D721Med (cell line): ENCODE measurements around the gene AURKA.

ENCODE experiments used
- DNase-seq: peaks from one replicate; pipeline ENCODE4 v3.0.0; 2011; ENCODE audit warnings: low spot score; ENCODE audit not compliant: insufficient read length
- FAIRE-seq: peaks from 2 replicates; lab custom pipeline; 2011; peaks lifted over from hg19 to GRCh38; lab: Jason Lieb, UNC
- CTCF ChIP-seq: IDR thresholded peaks from 2 replicates; pipeline ENCODE4 v1.5.1; 2012; ENCODE audit warnings: mild to moderate bottlenecking, control low read depth; ENCODE audit not compliant: insufficient read depth; ENCODE audit errors: missing control alignments

Gene AURKA

GRCh38 chr20:56328861-56329260, 63.2 kb downstream of the AURKA start:
- no peak for DNase-seq
- TF ChIP-seq CTCF, result no peak
- no peak for FAIRE-seq

GRCh38 chr20:56324806-56325205, 67.2 kb downstream of the AURKA start:
- DNase-seq (no peak), FAIRE-seq (no peak)
- no peak for TF ChIP-seq CTCF

- no peak for DNase-seq
- FAIRE-seq, result no peak
Measured at GRCh38 chr20:56323656-56324055, 68.4 kb downstream of the AURKA start.

GRCh38 chr20:56323206-56323605, 68.8 kb downstream of the AURKA start:
- FAIRE-seq, result no peak

More at GRCh38 chr20:56323656-56324055, 68.4 kb downstream of the AURKA start:
- TF ChIP-seq CTCF, result no peak

GRCh38 chr20:56322681-56323080, 69.3 kb downstream of the AURKA start:
- FAIRE-seq, result no peak
- no peak for DNase-seq
- no peak for TF ChIP-seq CTCF

More at GRCh38 chr20:56323206-56323605, 68.8 kb downstream of the AURKA start:
- no peak for TF ChIP-seq CTCF
- no peak for DNase-seq
